HEK293T (cell line): ENCODE measurements around the gene KRT14.

Experiments
- CTCF ChIA-PET: fragments of 350-600 bp; formaldehyde crosslinking; extraction: SDS; loops from one replicate; lab custom pipeline; 2021; ENCODE audit warnings: antibody characterized with exemption, inconsistent platforms; lab: Yijun Ruan, JAX
- POLR2A ChIA-PET: fragments of 350-600 bp; formaldehyde crosslinking; extraction: SDS; loops from one replicate; lab custom pipeline; 2020; ENCODE audit warnings: antibody characterized with exemption, inconsistent platforms; lab: Yijun Ruan, JAX
- DNase-seq: peaks from one replicate; pipeline ENCODE4 v3.0.0; 2012; ENCODE audit warnings: mixed read lengths; ENCODE audit errors: extremely low spot score
- ARNT ChIP-seq: fragments of 450-650 bp; IDR thresholded peaks from 2 replicates; pipeline ENCODE4 v1.6.1; 2017; ENCODE audit warnings: mild to moderate bottlenecking
- BHLHE40 ChIP-seq: fragments of 450-650 bp; IDR thresholded peaks from 2 replicates; pipeline ENCODE4 v1.6.1; 2016; ENCODE audit warnings: mild to moderate bottlenecking, moderate library complexity, borderline replicate concordance
- CTBP1 ChIP-seq: fragments of 450-650 bp; IDR thresholded peaks from 2 replicates; pipeline ENCODE4 v1.6.1; 2016; ENCODE audit warnings: borderline replicate concordance
- ELF4 ChIP-seq: fragments of 450-650 bp; IDR thresholded peaks from 2 replicates; pipeline ENCODE4 v1.6.1; 2017; ENCODE audit warnings: antibody characterized with exemption
- FOXA1 ChIP-seq: fragments of 450-650 bp; IDR thresholded peaks from 2 replicates; pipeline ENCODE4 v1.6.1; 2016; ENCODE audit warnings: mild to moderate bottlenecking
- FOXK2 ChIP-seq: fragments of 450-650 bp; IDR thresholded peaks from 2 replicates; pipeline ENCODE4 v1.6.1; 2016; ENCODE audit warnings: mild to moderate bottlenecking
- FOXM1 ChIP-seq: fragments of 450-650 bp; IDR thresholded peaks from 2 replicates; pipeline ENCODE4 v1.6.1; 2017; ENCODE audit warnings: mild to moderate bottlenecking, borderline replicate concordance
- HDGF ChIP-seq: fragments of 450-650 bp; IDR thresholded peaks from 2 replicates; pipeline ENCODE4 v1.6.1; 2017; ENCODE audit warnings: antibody characterized with exemption, borderline replicate concordance
- L3MBTL2 ChIP-seq: fragments of 450-650 bp; conservative IDR thresholded peaks from 2 replicates; pipeline ENCODE4 v1.6.1; 2016; ENCODE audit warnings: mild to moderate bottlenecking
- LEF1 ChIP-seq: fragments of 450-650 bp; IDR thresholded peaks from 2 replicates; pipeline ENCODE4 v1.6.1; 2017; ENCODE audit warnings: mild to moderate bottlenecking, borderline replicate concordance
- NFRKB ChIP-seq: fragments of 450-650 bp; IDR thresholded peaks from 2 replicates; pipeline ENCODE4 v1.6.1; 2016; ENCODE audit warnings: mild to moderate bottlenecking, moderate library complexity
- SP1 ChIP-seq: fragments of 450-650 bp; IDR thresholded peaks from 2 replicates; pipeline ENCODE4 v1.6.1; 2017
- SUZ12 ChIP-seq: fragments of 450-650 bp; IDR thresholded peaks from 2 replicates; pipeline ENCODE4 v1.6.1; 2016; ENCODE audit warnings: mild to moderate bottlenecking
- TARDBP ChIP-seq: fragments of 450-650 bp; IDR thresholded peaks from 2 replicates; pipeline ENCODE4 v1.6.1; 2016
- ZNF384 ChIP-seq: fragments of 450-650 bp; IDR thresholded peaks from 2 replicates; pipeline ENCODE4 v1.6.1; 2016
- TF ChIP-seq, protein P1 (sequence below): fragments of 450-650 bp; IDR thresholded peaks from 2 replicates; pipeline ENCODE4 v1.6.1; 2016

KRT14 gene

DNA sequence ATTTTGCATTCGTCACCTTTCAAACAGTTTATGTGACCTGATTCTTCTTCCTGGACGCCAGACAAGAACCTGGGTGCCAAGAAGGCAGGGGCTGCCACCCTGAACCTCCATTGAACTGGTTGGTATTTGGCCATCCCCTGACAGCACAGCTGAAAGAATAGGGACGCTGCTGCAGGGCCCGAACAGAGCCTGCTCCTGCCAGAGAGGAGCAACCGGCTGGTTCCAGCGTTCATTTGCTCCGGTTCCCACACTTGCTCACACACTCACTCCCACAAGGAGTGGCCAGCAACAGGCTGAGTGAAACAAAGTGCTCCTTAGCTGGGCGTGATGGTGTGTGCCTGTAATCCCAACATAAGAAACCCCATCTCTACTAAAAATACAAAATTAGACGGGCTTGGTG is 29.8 kb downstream of the KRT14 start:
- CTCF ChIA-PET: interaction anchor here (1.0 to 2.1 kb wide), 5 partner anchors 8 to 106 kb away, joined by 3 to 16 read pairs (median 5); no protein-coding TSS in a partner anchor
- TF ChIP-seq FOXA1 (no peak), ELF4 (no peak), FOXM1 (no peak), TARDBP (no peak), FOXK2 (no peak), LEF1 (no peak), SUZ12 (no peak)
- TF ChIP-seq, protein P1, sequence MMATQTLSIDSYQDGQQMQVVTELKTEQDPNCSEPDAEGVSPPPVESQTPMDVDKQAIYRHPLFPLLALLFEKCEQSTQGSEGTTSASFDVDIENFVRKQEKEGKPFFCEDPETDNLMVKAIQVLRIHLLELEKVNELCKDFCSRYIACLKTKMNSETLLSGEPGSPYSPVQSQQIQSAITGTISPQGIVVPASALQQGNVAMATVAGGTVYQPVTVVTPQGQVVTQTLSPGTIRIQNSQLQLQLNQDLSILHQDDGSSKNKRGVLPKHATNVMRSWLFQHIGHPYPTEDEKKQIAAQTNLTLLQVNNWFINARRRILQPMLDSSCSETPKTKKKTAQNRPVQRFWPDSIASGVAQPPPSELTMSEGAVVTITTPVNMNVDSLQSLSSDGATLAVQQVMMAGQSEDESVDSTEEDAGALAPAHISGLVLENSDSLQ: no peak
- POLR2A ChIA-PET: no interaction called here
- DNase-seq: no peak

DNA sequence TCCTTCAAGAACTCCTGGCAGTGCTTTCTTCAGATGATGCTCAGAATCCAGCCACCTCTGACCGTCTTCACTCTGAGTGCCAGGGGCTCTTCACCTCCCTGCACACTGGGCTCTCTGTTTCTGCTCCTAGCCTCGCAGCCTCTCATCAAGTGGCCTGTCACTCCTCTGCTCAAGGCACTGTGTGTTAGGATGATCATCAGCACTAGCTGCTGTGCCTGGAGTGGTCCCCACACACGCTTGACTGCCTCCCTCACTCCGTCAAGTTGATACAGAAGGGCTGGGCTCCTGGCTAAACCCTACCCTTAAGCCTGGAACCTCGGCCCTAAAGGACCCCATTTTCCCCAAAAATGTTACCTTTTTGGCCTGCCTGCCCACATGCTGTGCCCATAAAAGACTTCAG is 30.4 kb downstream of the KRT14 start:
- TF ChIP-seq FOXM1: no peak
- no peak for TF ChIP-seq SUZ12
- no peak for TF ChIP-seq ARNT
- TF ChIP-seq ELF4: no peak
- TF ChIP-seq CTBP1: no peak
- TF ChIP-seq ZNF384: no peak
- TF ChIP-seq, protein P1: no peak
- no peak for TF ChIP-seq NFRKB
- TF ChIP-seq FOXA1: no peak
- no peak for TF ChIP-seq FOXK2
- no peak for TF ChIP-seq HDGF
- no peak for TF ChIP-seq L3MBTL2
- DNase-seq: no peak
- CTCF ChIA-PET: interaction anchor here (1.0 kb wide), 1 partner anchor 107 kb away, joined by 5 read pairs; no protein-coding TSS in a partner anchor
- POLR2A ChIA-PET: no interaction called here

DNA sequence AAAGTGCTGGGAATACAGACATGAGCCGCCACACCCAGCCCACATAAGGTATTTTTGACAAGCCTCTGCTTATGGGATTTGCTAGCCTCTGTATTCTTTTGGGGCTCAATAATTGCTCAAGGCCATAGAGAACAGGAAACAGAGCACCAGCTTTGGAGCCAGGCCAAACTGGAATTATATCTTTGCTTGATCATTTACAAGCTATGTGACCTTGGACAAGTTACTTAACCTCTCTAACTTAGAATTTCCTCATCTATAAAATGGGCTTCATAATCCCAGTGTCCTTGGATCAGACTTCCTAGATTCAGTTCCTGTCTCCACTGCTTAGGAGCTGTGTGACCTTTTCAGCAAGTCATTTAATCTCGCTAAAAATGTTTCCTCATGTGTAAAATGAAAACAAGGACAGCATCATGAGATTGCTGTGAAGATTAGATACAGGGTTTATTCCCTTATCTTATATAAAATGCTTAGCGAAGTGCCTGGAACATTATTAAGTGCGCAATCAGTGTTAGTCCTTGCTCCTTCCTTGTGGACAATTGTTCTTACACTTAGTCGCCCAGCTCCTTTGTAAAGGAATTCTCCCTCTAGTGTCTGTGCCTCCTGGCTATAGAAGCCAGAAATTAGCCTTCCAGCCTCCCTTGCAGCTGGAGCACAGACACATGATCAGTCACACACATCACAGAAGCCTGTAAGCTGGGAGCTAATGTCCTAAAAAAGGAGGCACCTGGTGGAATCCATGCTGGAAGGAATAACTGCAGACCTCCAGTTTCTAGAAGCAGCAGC is 31.4 kb downstream of the KRT14 start:
- TF ChIP-seq ELF4 (no peak), CTBP1 (no peak), FOXA1 (no peak), ARNT (no peak), FOXK2 (no peak), SUZ12 (no peak)
- ChIA-PET CTCF (interaction anchor here (1.4 kb wide), 2 partner anchors 107 to 111 kb away, joined by 3 to 5 read pairs; no protein-coding TSS in a partner anchor), POLR2A (no interaction called here)
- no peak for DNase-seq

DNA sequence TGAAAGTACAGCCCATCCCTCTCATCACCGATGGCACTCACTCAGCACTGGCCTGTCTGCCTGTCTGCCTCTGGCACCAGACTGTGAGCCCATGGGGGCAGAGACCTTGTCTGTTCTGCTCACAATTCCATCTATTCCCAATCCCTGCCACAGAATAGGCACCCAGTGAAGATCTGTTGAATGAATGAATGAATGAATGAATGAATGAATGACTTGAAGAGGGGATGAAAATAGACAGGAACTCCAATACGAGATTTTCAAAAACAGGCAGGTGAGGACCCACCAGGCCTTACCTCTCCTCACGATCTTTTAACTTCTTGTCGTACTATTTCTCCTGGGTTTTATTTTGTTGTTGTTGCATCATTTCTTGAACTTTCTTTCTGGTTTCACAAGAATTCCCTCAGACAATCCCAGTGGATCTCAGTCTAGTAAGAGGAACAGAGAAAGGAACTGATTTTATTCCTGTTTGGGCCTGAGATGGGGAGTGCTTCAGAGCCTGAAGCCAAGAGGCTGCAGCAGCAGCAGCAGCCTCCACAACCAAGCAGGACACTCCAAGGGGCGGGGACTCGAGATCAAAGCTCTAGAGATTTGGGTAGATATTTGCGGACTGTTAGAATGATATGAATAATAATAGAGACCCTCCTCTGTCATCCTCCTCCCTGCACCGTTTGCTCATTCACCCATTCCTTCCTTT is 32.6 kb downstream of the KRT14 start:
- TF ChIP-seq SUZ12: no peak
- no peak for TF ChIP-seq SP1
- TF ChIP-seq BHLHE40: no peak
- TF ChIP-seq HDGF: no peak
- TF ChIP-seq CTBP1: no peak
- TF ChIP-seq ELF4: no peak
- TF ChIP-seq FOXM1: no peak
- TF ChIP-seq NFRKB: no peak
- TF ChIP-seq ZNF384: no peak
- TF ChIP-seq TARDBP: no peak
- no peak for TF ChIP-seq FOXA1
- TF ChIP-seq FOXK2: no peak

DNA sequence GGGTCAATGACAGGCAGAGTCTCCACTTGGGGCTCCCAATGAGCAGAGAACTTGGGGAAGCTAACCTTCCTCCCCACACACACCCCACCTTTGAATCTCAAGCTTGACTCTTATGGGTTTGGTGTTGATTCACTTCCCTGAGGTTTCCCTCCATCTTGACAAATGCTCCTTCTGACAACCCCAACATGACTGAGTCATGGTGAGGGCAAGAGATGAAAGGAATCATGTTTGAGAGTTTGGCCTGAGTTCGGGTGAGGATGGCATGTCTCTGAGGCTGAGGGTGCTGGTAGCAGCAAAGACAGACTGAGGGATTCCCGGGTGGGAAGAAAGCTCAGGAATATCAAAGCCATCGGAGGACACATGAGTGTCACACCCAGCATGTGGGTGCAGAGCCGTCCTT is 33.5 kb downstream of the KRT14 start:
- ChIA-PET POLR2A (interaction anchor here (1.0 kb wide), 2 partner anchors 16 to 734 kb away, joined by 3 read pairs; no protein-coding TSS in a partner anchor), CTCF (interaction anchor here (1.0 kb wide), 1 partner anchor 95 kb away, joined by 5 read pairs; no protein-coding TSS in a partner anchor)
- no peak for TF ChIP-seq BHLHE40
- no peak for TF ChIP-seq FOXA1
- DNase-seq: no peak

More for the DNA sequence above, 32.6 kb downstream of the KRT14 start:
- ChIA-PET POLR2A (interaction anchor here (1.0 kb wide), 1 partner anchor 15 kb away, joined by 3 read pairs; no protein-coding TSS in a partner anchor), CTCF (interaction anchor here (1.0 kb wide), 1 partner anchor 95 kb away, joined by 5 read pairs; no protein-coding TSS in a partner anchor)
- DNase-seq: no peak

- POLR2A ChIA-PET: interaction anchor here (1.0 to 1.6 kb wide), 2 partner anchors 96 to 734 kb away, joined by 3 to 4 read pairs; no protein-coding TSS in a partner anchor
- CTCF ChIA-PET: interaction anchor here (0.9 kb wide), 1 partner anchor 110 kb away, joined by 6 read pairs; no protein-coding TSS in a partner anchor
- TF ChIP-seq FOXK2 (no peak), FOXM1 (no peak), SP1 (no peak), ELF4 (no peak), HDGF (no peak), ARNT (no peak), LEF1 (no peak), CTBP1 (no peak), L3MBTL2 (no peak), BHLHE40 (no peak), NFRKB (no peak)
- TF ChIP-seq, protein P1: no peak
- no peak for DNase-seq
Measured at GRCh38 chr17:41552455-41552854, 34.2 kb downstream of the KRT14 start.
